Measurements from ENCODE around the gene MALRD1.

GRCh38 chr10:19385846-19386450 is 337.3 kb downstream of the MALRD1 start:
- no peak for TF ChIP-seq SUZ12 (IDR thresholded peaks at IDR 0.05)
- TF ChIP-seq FOXA1 (IDR thresholded peaks at IDR 0.05): no peak
- TF ChIP-seq ELF4 (IDR thresholded peaks at IDR 0.05): no peak
- no peak for TF ChIP-seq PKNOX1 (IDR thresholded peaks at IDR 0.05)
- no peak for TF ChIP-seq SP1 (IDR thresholded peaks at IDR 0.05)
- TF ChIP-seq NFRKB (IDR thresholded peaks at IDR 0.05): no peak
- no peak for TF ChIP-seq FOXM1 (IDR thresholded peaks at IDR 0.05; ENCODE audit: borderline replicate concordance)
- no peak for TF ChIP-seq BHLHE40 (IDR thresholded peaks at IDR 0.05; ENCODE audit: borderline replicate concordance)
- TF ChIP-seq HDGF (IDR thresholded peaks at IDR 0.05; ENCODE audit: borderline replicate concordance): no peak
- TF ChIP-seq L3MBTL2 (conservative IDR thresholded peaks at IDR 0.05): no peak
- TF ChIP-seq ZNF384 (IDR thresholded peaks at IDR 0.05): no peak
- TF ChIP-seq FOXK2 (IDR thresholded peaks at IDR 0.05): no peak

Measured in HEK293T (cell line).